ENCODE measurements around the gene IFNL2.
"Not testable (repeated sequence)": the region's sequence is repeated elsewhere in the genome, so short reads cannot be mapped to it uniquely, and the experiment has no call there.

The IFNL2 gene
- 0 reads per million in 3 experiments for total RNA-seq

- DNase-seq = not testable (repeated sequence)
Measured at GRCh38 chr19:39268085-39268484, at the start of gene IFNL2. IFNL2 (plus strand) TSS chr19:39268396; CDS start chr19:39268569, 173 bp downstream.

GRCh38 chr19:39219108-39219507, 49.1 kb upstream of the IFNL2 start:
- DNase-seq = not testable (repeated sequence)

GRCh38 chr19:39223703-39224279, 44.4 kb upstream of the IFNL2 start:
- no peak for DNase-seq

- DNase-seq = no peak
Measured at GRCh38 chr19:39224910-39225309, 43.3 kb upstream of the IFNL2 start.

GRCh38 chr19:39230096-39230764, 38.0 kb upstream of the IFNL2 start:
- no peak for DNase-seq

- DNase-seq = no peak
Measured at GRCh38 chr19:39232708-39233107, 35.5 kb upstream of the IFNL2 start.

- DNase-seq = no peak
Measured at GRCh38 chr19:39236527-39236926, 31.7 kb upstream of the IFNL2 start.

GRCh38 chr19:39237200-39238184, 30.7 kb upstream of the IFNL2 start:
- peak; percentile 9 for DNase-seq

GRCh38 chr19:39238209-39238608, 30.0 kb upstream of the IFNL2 start:
- no peak for DNase-seq

GRCh38 chr19:39238944-39239343, 29.3 kb upstream of the IFNL2 start:
- DNase-seq = no peak

GRCh38 chr19:39240421-39240820, 27.8 kb upstream of the IFNL2 start:
- DNase-seq = no peak

- DNase-seq = not testable (repeated sequence)
Measured at GRCh38 chr19:39243741-39244140, 24.5 kb upstream of the IFNL2 start.

GRCh38 chr19:39244410-39245100, 23.6 kb upstream of the IFNL2 start, which contains the start of gene IFNL3:
IFNL3 (minus strand) TSS chr19:39245006; CDS start chr19:39244967, 39 bp downstream.
- DNase-seq = not testable (repeated sequence)

GRCh38 chr19:39245166-39245565, 23.0 kb upstream of the IFNL2 start:
- DNase-seq = not testable (repeated sequence)

- peak; percentile 18 for DNase-seq
Measured at GRCh38 chr19:39246951-39247669, 21.1 kb upstream of the IFNL2 start.

GRCh38 chr19:39247701-39248664, 20.2 kb upstream of the IFNL2 start:
- DNase-seq = no peak

- DNase-seq = no peak
Measured at GRCh38 chr19:39248806-39249205, 19.4 kb upstream of the IFNL2 start, which contains the start of gene IFNL4. IFNL4 (minus strand) TSS chr19:39248856.

- DNase-seq = no peak
Measured at GRCh38 chr19:39251081-39251480, 17.1 kb upstream of the IFNL2 start.

GRCh38 chr19:39251846-39252245, 16.4 kb upstream of the IFNL2 start:
- no peak for DNase-seq

GRCh38 chr19:39252458-39252857, 15.7 kb upstream of the IFNL2 start:
- DNase-seq = no peak
